Smooth muscle cell (in vitro differentiated cells): Measurements from ENCODE around the gene CCS. TPM values are rescaled to one million over a fixed set of nuclear protein-coding genes. Genes with fewer than 3 reads are reported as not detected.

ENCODE experiments used
- DNase-seq: peaks from one replicate; lab custom pipeline; 2025; ENCODE audit not compliant: unreplicated experiment; lab: John Stamatoyannopoulos, UW
- H2AFZ ChIP-seq: fragments of 200-600 bp; sonication (generic); 2 replicates; pipeline ENCODE4 v1.6.0; 2016; ENCODE audit warnings: antibody characterized with exemption, low read depth, mild to moderate bottlenecking
- H3F3A ChIP-seq: fragments of 200-600 bp; sonication (generic); 2 replicates; pipeline ENCODE4 v1.6.0; 2017; ENCODE audit warnings: antibody characterized with exemption, low read depth
- H3K27ac ChIP-seq: fragments of 200-600 bp; sonication (generic); 2 replicates; pipeline ENCODE4 v1.5.1; 2016; ENCODE audit warnings: low read depth, mild to moderate bottlenecking
- H3K27me3 ChIP-seq: fragments of 200-600 bp; sonication (generic); 2 replicates; pipeline ENCODE4 v1.6.1; 2016; ENCODE audit warnings: low read depth, mild to moderate bottlenecking
- H3K36me3 ChIP-seq: fragments of 200-600 bp; sonication (generic); 2 replicates; pipeline ENCODE4 v1.5.1; 2016; ENCODE audit warnings: low read depth
- H3K4me1 ChIP-seq: fragments of 200-600 bp; sonication (generic); 2 replicates; pipeline ENCODE4 v1.5.1; 2016; ENCODE audit warnings: low read depth
- H3K4me2 ChIP-seq: fragments of 200-600 bp; sonication (generic); 2 replicates; pipeline ENCODE4 v1.6.0; 2016; ENCODE audit warnings: mild to moderate bottlenecking
- H3K4me3 ChIP-seq: fragments of 200-600 bp; sonication (generic); 2 replicates; pipeline ENCODE4 v1.5.1; 2016; ENCODE audit warnings: mild to moderate bottlenecking
- H3K79me2 ChIP-seq: fragments of 200-600 bp; sonication (generic); 2 replicates; pipeline ENCODE4 v1.6.0; 2016; ENCODE audit warnings: low read depth, mild to moderate bottlenecking
- H3K9ac ChIP-seq: fragments of 200-600 bp; sonication (generic); 2 replicates; pipeline ENCODE4 v1.6.0; 2016; ENCODE audit warnings: low read depth
- H3K9me3 ChIP-seq: fragments of 200-600 bp; sonication (generic); replicated peaks from 2 replicates; pipeline ENCODE4 v1.5.1; 2016; ENCODE audit warnings: low read depth
- H4K20me1 ChIP-seq: fragments of 200-600 bp; sonication (generic); 2 replicates; pipeline ENCODE4 v1.6.0; 2016; ENCODE audit warnings: low read depth
- CTCF ChIP-seq: fragments of 200-600 bp; sonication (generic); IDR thresholded peaks from 2 replicates; pipeline ENCODE4 v1.5.1; 2017; ENCODE audit warnings: borderline replicate concordance, mild to moderate bottlenecking, antibody characterized with exemption; ENCODE audit not compliant: insufficient read depth, poor library complexity, severe bottlenecking
- WGBS: methylation state at CpG from one replicate; pipeline ENCODE4 v1.1.7; 2016; ENCODE audit warnings: low lambda C conversion rate; 5-methylcytosine and 5-hydroxymethylcytosine counted together
- polyA plus RNA-seq: library from polyadenylated mRNA; unstranded; fragments of >200 nt; fragmentation: Nextera tagmentation; extraction: Ambion mirVana; gene quantifications from 2 replicates; pipeline ENCODE4 v1.2.1, GENCODE V29; 2016
- total RNA-seq: library from RNA; depleted of rRNA; stranded (reverse); fragments of >200 nt; gene quantifications from 2 replicates; pipeline ENCODE4 v1.2.3, GENCODE V29; 2014

CCS gene
- total and polyA plus RNA-seq, 2 experiments from 2014 or later = 29.2 to 104 TPM

- H3F3A ChIP-seq = peaks cover 31% of the 10 kb centered on the region
- peaks cover 35% of the 10 kb centered on the region for H3K4me1 ChIP-seq
- H3K9ac ChIP-seq = peak within 1 kb of the TSS; percentile 96
- H3K27ac ChIP-seq = peak within 1 kb of the TSS; percentile 97
- H3K9me3 ChIP-seq = no peaks in the 10 kb centered on the region
- peak within 1 kb of the TSS; percentile 54 for H2AFZ ChIP-seq
- peaks cover 49% of the 10 kb centered on the region for H3K79me2 ChIP-seq
- no peak for TF ChIP-seq CTCF
- DNase-seq = peak; percentile 94
- peak within 1 kb of the TSS; percentile 81 for H3K4me3 ChIP-seq
- no peaks in the 10 kb centered on the region for H3K27me3 ChIP-seq
- peak within 1 kb of the TSS; percentile 98 for H3K4me2 ChIP-seq
- H3K36me3 ChIP-seq = no peaks in the 10 kb centered on the region
- under 1% methylated on average over 89 of the region's 90 CpGs for WGBS
- peaks cover 48% of the 10 kb centered on the region for H4K20me1 ChIP-seq
These were observed 23.6 kb downstream of the CCS start, which contains the start of gene RBM14 for GRCh38 chr11:66616379-66617154. RBM14 (plus strand) TSS chr11:66616630; CDS start chr11:66616721, 91 bp downstream.

DNA sequence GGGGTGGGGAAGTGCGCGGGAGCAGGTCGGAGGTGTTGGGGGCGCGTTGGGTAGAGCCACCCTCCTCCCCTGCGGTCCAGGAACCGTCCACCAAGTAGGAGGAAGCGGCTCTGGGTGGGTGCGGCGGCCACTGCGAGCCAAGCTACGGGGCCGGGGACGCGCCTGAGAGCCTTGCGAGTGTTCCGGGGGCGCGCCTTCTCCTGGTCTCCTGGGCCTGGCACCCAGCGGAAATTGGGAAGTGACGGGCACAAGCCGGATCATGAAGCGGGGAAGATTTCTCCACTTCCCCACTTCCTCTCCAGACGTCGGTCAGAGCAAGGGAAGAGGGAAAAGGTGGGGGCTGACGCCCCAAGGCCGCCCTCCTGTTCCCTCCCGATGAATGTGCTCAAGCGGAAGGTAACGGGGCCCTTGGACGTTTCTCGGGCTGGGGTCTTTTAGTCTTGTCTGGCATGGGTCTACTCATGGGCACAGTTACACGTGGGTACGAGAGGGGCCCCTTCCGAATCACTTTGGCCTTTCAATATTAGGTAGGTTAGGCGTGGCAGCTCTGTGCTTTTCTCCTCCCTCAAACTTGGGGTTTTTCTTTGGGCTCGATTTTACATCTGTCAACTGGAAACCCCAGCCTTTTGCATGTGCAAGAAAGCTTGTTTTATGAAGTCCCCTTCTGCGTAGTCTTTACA, 24.3 kb downstream of the CCS start:
- WGBS = under 1% methylated on average over 35 of the region's 38 CpGs
- Histone ChIP-seq H3K4me1 (peaks cover 35% of the 10 kb centered on the region), H3K79me2 (peaks cover 56% of the 10 kb centered on the region), H3K9ac (peak overlapping the region; percentile 96), H3F3A (peaks cover 31% of the 10 kb centered on the region), H2AFZ (no peak overlapping the region), H3K27me3 (no peaks in the 10 kb centered on the region), H3K4me3 (peak overlapping the region; percentile 81), H3K4me2 (peak overlapping the region; percentile 98), H3K9me3 (no peaks in the 10 kb centered on the region), H3K36me3 (no peaks in the 10 kb centered on the region), H3K27ac (peak overlapping the region; percentile 97), H4K20me1 (peaks cover 55% of the 10 kb centered on the region)
- DNase-seq = no peak
- TF ChIP-seq CTCF = no peak

- H3K4me2 ChIP-seq = peak overlapping the region; percentile 98
- H2AFZ ChIP-seq = no peak overlapping the region
- peaks cover 31% of the 10 kb centered on the region for H3F3A ChIP-seq
- H3K27ac ChIP-seq = peak overlapping the region; percentile 97
- H3K4me3 ChIP-seq = peak overlapping the region; percentile 81
- H3K9me3 ChIP-seq = no peaks in the 10 kb centered on the region
- WGBS = 23% methylated on average over 4 of the region's 4 CpGs
- no peak for DNase-seq
- H3K36me3 ChIP-seq = no peaks in the 10 kb centered on the region
- H4K20me1 ChIP-seq = peaks cover 73% of the 10 kb centered on the region
- peaks cover 35% of the 10 kb centered on the region for H3K4me1 ChIP-seq
- peaks cover 75% of the 10 kb centered on the region for H3K79me2 ChIP-seq
- H3K9ac ChIP-seq = peak overlapping the region; percentile 96
- TF ChIP-seq CTCF = no peak
- no peaks in the 10 kb centered on the region for H3K27me3 ChIP-seq
These were observed 26.1 kb downstream of the CCS start for GRCh38 chr11:66619080-66619554.
